Liver (tissue), 9 donors: Measurements from ENCODE around the gene OMP. TPM values are rescaled to one million over a fixed set of nuclear protein-coding genes. Genes with fewer than 3 reads are reported as not detected.

Source experiments
- DNase-seq: peaks from one replicate; pipeline ENCODE4 v3.0.0-alpha.2; 2017; ENCODE audit warnings: low spot score
- H3K27ac ChIP-seq, 2 donors: one replicate each; pipeline ENCODE4 v1.7.0; 2013; ENCODE audit warnings: inconsistent platforms in 2 of 2, low read length in 2 of 2, control low read depth in 1 of 2, low read depth in 1 of 2, mild to moderate bottlenecking in 1 of 2
- H3K27me3 ChIP-seq, 4 donors: one replicate each; pipeline versions ENCODE4 v1.6.1 to v1.7.0; 2013; ENCODE audit warnings: low read length in 3 of 4, inconsistent platforms in 1 of 4, mild to moderate bottlenecking in 1 of 4, moderate library complexity in 1 of 4; ENCODE audit not compliant: control insufficient read depth in 4 of 4, insufficient read depth in 4 of 4
- H3K36me3 ChIP-seq, 4 donors: one replicate each; pipeline versions ENCODE4 v1.6.1 to v1.7.0; 2013; ENCODE audit warnings: low read length in 3 of 4, mild to moderate bottlenecking in 3 of 4, low read depth in 1 of 4, moderate library complexity in 1 of 4; ENCODE audit not compliant: control insufficient read depth in 4 of 4, insufficient read depth in 3 of 4
- H3K4me1 ChIP-seq, 4 donors: one replicate each; pipeline versions ENCODE4 v1.6.1 to v1.7.0; 2013; ENCODE audit warnings: low read length in 3 of 4, mild to moderate bottlenecking in 3 of 4, moderate library complexity in 1 of 4; ENCODE audit not compliant: control insufficient read depth in 4 of 4, insufficient read depth in 4 of 4
- H3K4me3 ChIP-seq, 3 donors: one replicate each; pipeline versions ENCODE4 v1.6.1 to v1.7.0; 2013; ENCODE audit warnings: low read length in 3 of 3, control low read depth in 1 of 3, low read depth in 1 of 3, mild to moderate bottlenecking in 1 of 3
- H3K9ac ChIP-seq, 2 donors: one replicate each; pipeline ENCODE4 v1.7.0; 2013; ENCODE audit warnings: low read length in 2 of 2, mild to moderate bottlenecking in 2 of 2, moderate library complexity in 2 of 2, control low read depth in 1 of 2, low read depth in 1 of 2
- H3K9me3 ChIP-seq, 4 donors: one replicate each; pipeline versions ENCODE4 v1.6.1 to v1.7.0; 2013; ENCODE audit warnings: low read length in 3 of 4; ENCODE audit not compliant: control insufficient read depth in 4 of 4
- ATF3 ChIP-seq: IDR thresholded peaks from 2 replicates; pipeline ENCODE4 v1.6.1; 2016; ENCODE audit warnings: antibody characterized with exemption
- CTCF ChIP-seq: fragments of 150-350 bp; IDR thresholded peaks from 2 replicates; pipeline ENCODE4 v1.5.1; 2017; ENCODE audit warnings: improper control_type of control experiment, low read depth, low read length; ENCODE audit not compliant: missing input control
- EGR1 ChIP-seq, 2 donors: IDR thresholded peaks; 2 replicates each; pipeline ENCODE4 v1.6.1; 2016 to 2018; ENCODE audit warnings: antibody characterized with exemption in 2 of 2, low read depth in 2 of 2
- FOXA1 ChIP-seq: IDR thresholded peaks from 2 replicates; pipeline ENCODE4 v1.6.1; 2016; ENCODE audit warnings: antibody characterized with exemption
- FOXA2 ChIP-seq: IDR thresholded peaks from 2 replicates; pipeline ENCODE4 v1.6.1; 2016; ENCODE audit warnings: antibody characterized with exemption
- GABPA ChIP-seq, 2 donors: IDR thresholded peaks in 1 of 2; conservative IDR thresholded peaks in 1 of 2; 2 replicates each; pipeline ENCODE4 v1.6.1; 2016; ENCODE audit warnings: antibody characterized with exemption in 2 of 2, mild to moderate bottlenecking in 1 of 2, moderate library complexity in 1 of 2
- HNF4A ChIP-seq, 2 donors: conservative IDR thresholded peaks; 2 replicates each; pipeline ENCODE4 v1.6.1; 2016; ENCODE audit warnings: antibody characterized with exemption in 2 of 2, mild to moderate bottlenecking in 2 of 2
- HNF4G ChIP-seq: IDR thresholded peaks from 2 replicates; pipeline ENCODE4 v1.6.1; 2016; ENCODE audit warnings: antibody characterized with exemption
- JUND ChIP-seq, 2 donors: IDR thresholded peaks; 2 replicates each; pipeline ENCODE4 v1.6.1; 2016; ENCODE audit warnings: antibody characterized with exemption in 2 of 2
- MAX ChIP-seq: IDR thresholded peaks from 2 replicates; pipeline ENCODE4 v1.6.1; 2016; ENCODE audit warnings: antibody characterized with exemption
- NR2F2 ChIP-seq: IDR thresholded peaks from 2 replicates; pipeline ENCODE4 v1.6.1; 2016; ENCODE audit warnings: antibody characterized with exemption
- RAD21 ChIP-seq, 2 donors: IDR thresholded peaks; 2 replicates each; pipeline ENCODE4 v1.6.1; 2016; ENCODE audit warnings: antibody characterized with exemption in 2 of 2, mild to moderate bottlenecking in 2 of 2
- REST ChIP-seq: IDR thresholded peaks from 2 replicates; pipeline ENCODE4 v1.6.1; 2016; ENCODE audit warnings: antibody characterized with exemption, mild to moderate bottlenecking
- RXRA ChIP-seq, 2 donors: IDR thresholded peaks; 2 replicates each; pipeline ENCODE4 v1.6.1; 2017 to 2018; ENCODE audit warnings: antibody characterized with exemption in 2 of 2, mild to moderate bottlenecking in 1 of 2
- SP1 ChIP-seq: IDR thresholded peaks from 2 replicates; pipeline ENCODE4 v1.6.1; 2018; ENCODE audit warnings: antibody characterized with exemption, mild to moderate bottlenecking
- TAF1 ChIP-seq: conservative IDR thresholded peaks from 2 replicates; pipeline ENCODE4 v1.6.1; 2016; ENCODE audit warnings: antibody characterized with exemption, mild to moderate bottlenecking
- YY1 ChIP-seq: IDR thresholded peaks from 2 replicates; pipeline ENCODE4 v1.6.1; 2016; ENCODE audit warnings: antibody characterized with exemption, mild to moderate bottlenecking
- ZBTB33 ChIP-seq: IDR thresholded peaks from 2 replicates; pipeline ENCODE4 v1.6.1; 2016; ENCODE audit warnings: antibody characterized with exemption
- WGBS: extraction: QIAGEN DNeasy Blood & Tissue Kit; methylation state at CpG from one replicate; pipeline ENCODE4 v1.1.7; 2013; 5-methylcytosine and 5-hydroxymethylcytosine counted together
- polyA plus RNA-seq, 2 donors: library from polyadenylated mRNA; stranded (reverse) in 1 of 2; unstranded in 1 of 2; fragments of 200-250 nt in 1 of 2; fragments of >200 nt in 1 of 2; fragmentation: Nextera tagmentation in 1 of 2; extraction: Ambion mirVana in 1 of 2; gene quantifications; one replicate each; pipeline versions ENCODE4 v1.2.1 to v1.2.3, GENCODE V29; 2013 to 2015
- total RNA-seq, 2 donors: library from RNA; depleted of rRNA; stranded (reverse); fragments of >200 nt; gene quantifications; one replicate each; pipeline ENCODE4 v1.2.3, GENCODE V29; 2014
- donor health status: healthy.
- donor health status: healthy.
- donor health status: healthy.
- donor health status: healthy.
- donor health status: healthy.

OMP gene
- total and polyA plus RNA-seq, 4 donors, result 0.24 to 0.75 (median 0.65) TPM; not detected in 1

GRCh38 chr11:77138106-77138649, 35.5 kb downstream of the OMP start:
- H3K4me3 ChIP-seq, result no peak overlapping the region
- no peaks in the 10 kb centered on the region for H3K9me3 ChIP-seq
- no peak overlapping the region for H3K27ac ChIP-seq
- H3K9ac ChIP-seq, result no peak overlapping the region
- H3K27me3 ChIP-seq, result no peaks in the 10 kb centered on the region
- TF ChIP-seq FOXA1, result no peak
- TF ChIP-seq TAF1, result no peak
- TF ChIP-seq JUND (IDR thresholded peaks at IDR 0.05), result no peak
- no peak for TF ChIP-seq RXRA (IDR thresholded peaks at IDR 0.05)
- no peak for TF ChIP-seq HNF4A (conservative IDR thresholded peaks at IDR 0.05)
- TF ChIP-seq CTCF, result no peak
- no peak for TF ChIP-seq FOXA2
- TF ChIP-seq YY1, result no peak
- no peak for DNase-seq
- 77% methylated on average over 55 of the region's 55 CpGs for whole genome bisulfite sequencing
- H3K36me3 ChIP-seq, result no peaks in the 10 kb centered on the region
- peaks cover 2 to 21% (median 10%) of the 10 kb centered on the region in 4 donors for H3K4me1 ChIP-seq

DNA sequence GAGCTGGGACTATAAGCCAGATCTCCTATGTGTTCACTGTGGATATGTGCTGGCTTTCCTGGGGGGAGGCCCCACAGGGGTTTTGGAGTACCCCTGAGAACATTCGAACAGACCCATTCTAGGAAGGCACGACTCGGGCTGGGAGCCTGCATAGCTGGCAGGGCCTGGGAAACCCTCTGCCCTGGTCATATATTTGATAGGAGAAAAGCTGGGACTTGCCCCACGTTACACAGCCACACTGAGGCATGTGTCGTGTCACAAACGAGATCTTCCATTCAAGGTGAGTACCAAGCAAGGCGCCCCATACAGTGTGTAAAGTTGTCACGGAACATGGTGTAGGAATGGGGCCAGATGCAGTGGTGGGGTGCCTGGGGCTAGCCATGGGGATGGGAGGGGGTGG, 36.6 kb downstream of the OMP start:
- TF ChIP-seq HNF4G, result no peak
- no peak for TF ChIP-seq RAD21 (IDR thresholded peaks at IDR 0.05)
- no peak for TF ChIP-seq GABPA (IDR thresholded peaks at IDR 0.05 in 1 of 2, conservative IDR thresholded peaks at IDR 0.05 in 1 of 2)
- no peak for TF ChIP-seq SP1
- no peak for TF ChIP-seq TAF1
- no peak for TF ChIP-seq RXRA (IDR thresholded peaks at IDR 0.05)
- no peak for TF ChIP-seq NR2F2
- TF ChIP-seq EGR1 (IDR thresholded peaks at IDR 0.05; ENCODE audit: low read depth in 2 of 2), result no peak
- TF ChIP-seq MAX, result no peak
- TF ChIP-seq FOXA1, result no peak
- TF ChIP-seq JUND (IDR thresholded peaks at IDR 0.05), result no peak
- no peak for TF ChIP-seq FOXA2
- TF ChIP-seq HNF4A (conservative IDR thresholded peaks at IDR 0.05), result no peak
- TF ChIP-seq ATF3, result no peak
- no peak for TF ChIP-seq CTCF
- TF ChIP-seq REST, result no peak
- TF ChIP-seq ZBTB33, result no peak
- TF ChIP-seq YY1, result no peak
- H3K4me3 ChIP-seq, result no peak overlapping the region
- no peak for DNase-seq
- no peaks in the 10 kb centered on the region for H3K27me3 ChIP-seq
- peaks cover 9 to 31% (median 16%) of the 10 kb centered on the region in 4 donors for H3K4me1 ChIP-seq
- H3K9me3 ChIP-seq, result no peaks in the 10 kb centered on the region
- 96% methylated on average over 8 of the region's 8 CpGs for WGBS
- no peak overlapping the region for H3K27ac ChIP-seq
- H3K9ac ChIP-seq, result no peak overlapping the region
- no peaks in the 10 kb centered on the region for H3K36me3 ChIP-seq
